Osteoblast (primary cell): Measurements from ENCODE around the gene OSCP1. TPM values are rescaled to one million over a fixed set of nuclear protein-coding genes. Genes with fewer than 3 reads are reported as not detected.

Experiments used
- DNase-seq: peaks from one replicate; pipeline ENCODE4 v3.0.0; 2011; ENCODE audit warnings: low spot score, mixed read lengths; ENCODE audit not compliant: insufficient read length; ENCODE audit errors: missing footprints
- H2AFZ ChIP-seq: 2 replicates; pipeline ENCODE4 v1.6.0; 2011; ENCODE audit warnings: mild to moderate bottlenecking, low read length
- H3K27ac ChIP-seq: 2 replicates; pipeline ENCODE4 v1.5.1; 2011; ENCODE audit warnings: mild to moderate bottlenecking, low read depth, low read length, moderate library complexity
- H3K27me3 ChIP-seq: 2 replicates; pipeline ENCODE4 v1.6.0; 2012; ENCODE audit warnings: mild to moderate bottlenecking, control low read depth, inconsistent platforms, low read length, moderate library complexity; ENCODE audit not compliant: insufficient read depth
- H3K36me3 ChIP-seq: 2 replicates; pipeline ENCODE4 v1.5.1; 2011; ENCODE audit warnings: mild to moderate bottlenecking, low read length, control low read depth, moderate library complexity; ENCODE audit not compliant: insufficient read depth
- H3K4me1 ChIP-seq: 2 replicates; pipeline ENCODE4 v1.5.1; 2011; ENCODE audit warnings: mild to moderate bottlenecking, low read length, control low read depth, moderate library complexity; ENCODE audit not compliant: insufficient read depth
- H3K4me2 ChIP-seq: 2 replicates; pipeline ENCODE4 v1.6.0; 2011; ENCODE audit warnings: mild to moderate bottlenecking, low read length; ENCODE audit not compliant: insufficient read depth
- H3K4me3 ChIP-seq: fragments of 200-600 bp; sonication (generic); 3 replicates; pipeline ENCODE4 v1.5.1; 2012; ENCODE audit warnings: mild to moderate bottlenecking, low read length, inconsistent platforms; ENCODE audit not compliant: insufficient read depth
- H3K79me2 ChIP-seq: 2 replicates; pipeline ENCODE4 v1.6.0; 2012; ENCODE audit warnings: mild to moderate bottlenecking, low read length, control low read depth, inconsistent platforms; ENCODE audit not compliant: insufficient read depth
- H3K9me3 ChIP-seq: 2 replicates; pipeline ENCODE4 v1.5.1; 2011; ENCODE audit warnings: low read depth, low read length, control low read depth
- H4K20me1 ChIP-seq: 2 replicates; pipeline ENCODE4 v1.6.0; 2012; ENCODE audit warnings: mild to moderate bottlenecking, low read length, control low read depth; ENCODE audit not compliant: insufficient read depth
- total RNA-seq: library from RNA; depleted of rRNA; stranded (reverse); fragments of >200 nt; gene quantifications from 2 replicates; pipeline ENCODE4 v1.2.3, GENCODE V29; 2012
- TF ChIP-seq, protein P1 (sequence below): IDR thresholded peaks from 2 replicates; pipeline ENCODE4 v1.5.1; 2011; ENCODE audit warnings: mild to moderate bottlenecking, low read depth, low read length, moderate library complexity; ENCODE audit errors: extremely low read depth

OSCP1 gene
- total RNA-seq, 1 donor, result 14.5 TPM

DNA sequence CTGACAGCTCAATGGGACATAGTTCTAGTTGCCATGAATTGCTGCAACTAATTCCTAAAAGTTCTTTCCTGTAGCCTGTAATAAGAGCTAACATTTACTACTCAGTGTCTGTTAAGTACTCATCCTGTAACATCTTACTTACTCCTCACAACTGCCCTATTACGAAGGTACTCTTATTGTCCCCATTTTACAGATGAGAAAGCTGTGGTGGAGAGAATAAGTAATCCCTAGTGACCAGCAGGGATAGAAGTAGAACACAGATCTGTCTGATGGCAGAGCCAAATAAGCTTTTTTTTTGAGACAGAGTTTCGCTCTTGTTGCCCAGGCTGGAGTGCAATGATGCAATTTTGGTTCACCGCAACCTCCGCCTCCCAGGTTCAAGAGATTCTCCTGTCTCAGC, 67.6 kb downstream of the OSCP1 start:
- H2AFZ ChIP-seq, result no peak overlapping the region
- H3K27me3 ChIP-seq, result no peaks in the 10 kb centered on the region
- TF ChIP-seq, protein P1, sequence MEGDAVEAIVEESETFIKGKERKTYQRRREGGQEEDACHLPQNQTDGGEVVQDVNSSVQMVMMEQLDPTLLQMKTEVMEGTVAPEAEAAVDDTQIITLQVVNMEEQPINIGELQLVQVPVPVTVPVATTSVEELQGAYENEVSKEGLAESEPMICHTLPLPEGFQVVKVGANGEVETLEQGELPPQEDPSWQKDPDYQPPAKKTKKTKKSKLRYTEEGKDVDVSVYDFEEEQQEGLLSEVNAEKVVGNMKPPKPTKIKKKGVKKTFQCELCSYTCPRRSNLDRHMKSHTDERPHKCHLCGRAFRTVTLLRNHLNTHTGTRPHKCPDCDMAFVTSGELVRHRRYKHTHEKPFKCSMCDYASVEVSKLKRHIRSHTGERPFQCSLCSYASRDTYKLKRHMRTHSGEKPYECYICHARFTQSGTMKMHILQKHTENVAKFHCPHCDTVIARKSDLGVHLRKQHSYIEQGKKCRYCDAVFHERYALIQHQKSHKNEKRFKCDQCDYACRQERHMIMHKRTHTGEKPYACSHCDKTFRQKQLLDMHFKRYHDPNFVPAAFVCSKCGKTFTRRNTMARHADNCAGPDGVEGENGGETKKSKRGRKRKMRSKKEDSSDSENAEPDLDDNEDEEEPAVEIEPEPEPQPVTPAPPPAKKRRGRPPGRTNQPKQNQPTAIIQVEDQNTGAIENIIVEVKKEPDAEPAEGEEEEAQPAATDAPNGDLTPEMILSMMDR, result no peak
- H3K36me3 ChIP-seq, result peaks cover 13% of the 10 kb centered on the region
- no peak overlapping the region for H3K4me3 ChIP-seq
- H3K4me1 ChIP-seq, result peaks cover 25% of the 10 kb centered on the region
- H3K9me3 ChIP-seq, result no peaks in the 10 kb centered on the region
- no peak for DNase-seq
- no peak overlapping the region for H3K4me2 ChIP-seq
- H3K79me2 ChIP-seq, result peaks cover 77% of the 10 kb centered on the region
- H4K20me1 ChIP-seq, result peaks cover 54% of the 10 kb centered on the region
- H3K27ac ChIP-seq, result no peak overlapping the region

DNA sequence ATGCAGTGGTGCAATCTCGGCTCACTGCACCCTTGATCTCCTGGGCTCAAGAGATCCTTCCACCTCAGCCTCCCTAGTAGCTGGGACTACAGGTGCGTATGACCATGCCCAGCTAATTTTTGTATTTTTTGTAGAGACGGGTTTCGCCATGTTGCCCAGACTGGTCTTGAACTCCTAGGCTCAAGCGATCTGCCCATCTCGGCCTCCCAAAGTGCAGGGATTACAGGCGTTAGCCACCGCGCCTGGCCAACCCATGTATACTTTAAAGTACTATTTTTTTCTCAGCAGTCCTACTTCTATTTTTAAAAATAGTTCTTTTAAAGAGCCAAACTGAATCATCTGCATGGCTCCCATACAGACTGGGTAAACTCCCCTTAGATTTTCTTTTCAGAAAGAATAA, 68.0 kb downstream of the OSCP1 start:
- peaks cover 80% of the 10 kb centered on the region for H3K79me2 ChIP-seq
- no peak overlapping the region for H3K4me2 ChIP-seq
- no peak overlapping the region for H3K4me3 ChIP-seq
- peaks cover 20% of the 10 kb centered on the region for H3K4me1 ChIP-seq
- no peaks in the 10 kb centered on the region for H3K27me3 ChIP-seq
- TF ChIP-seq, protein P1, result no peak
- H2AFZ ChIP-seq, result no peak overlapping the region
- H3K9me3 ChIP-seq, result no peaks in the 10 kb centered on the region
- DNase-seq, result no peak
- peaks cover 54% of the 10 kb centered on the region for H4K20me1 ChIP-seq
- H3K36me3 ChIP-seq, result peaks cover 13% of the 10 kb centered on the region
- H3K27ac ChIP-seq, result no peak overlapping the region

DNA sequence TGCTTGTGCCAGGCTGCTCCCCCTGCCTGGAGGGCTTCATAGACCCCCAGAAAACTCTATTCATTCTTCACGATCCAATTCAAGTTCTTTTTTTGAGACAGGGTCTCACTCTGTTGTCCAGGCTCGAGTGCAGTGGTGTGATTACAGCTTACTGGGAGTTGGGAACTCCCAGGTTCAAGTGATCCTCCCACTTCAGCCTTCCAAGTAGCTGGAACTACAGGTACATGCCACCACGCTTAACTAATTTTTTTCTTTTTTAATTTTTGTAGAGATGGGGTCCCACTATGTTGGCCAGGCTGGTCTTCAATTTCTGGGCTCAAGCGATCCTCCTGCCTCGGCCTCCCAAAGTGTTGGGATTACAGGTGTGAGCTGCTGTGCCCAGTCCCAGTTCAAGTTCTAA, 68.8 kb downstream of the OSCP1 start:
- Histone ChIP-seq H3K27ac (no peak overlapping the region), H3K36me3 (peaks cover 13% of the 10 kb centered on the region), H3K4me1 (peaks cover 14% of the 10 kb centered on the region), H3K27me3 (no peaks in the 10 kb centered on the region), H4K20me1 (peaks cover 54% of the 10 kb centered on the region), H3K4me3 (no peak overlapping the region), H3K9me3 (no peaks in the 10 kb centered on the region), H2AFZ (no peak overlapping the region), H3K79me2 (peaks cover 85% of the 10 kb centered on the region), H3K4me2 (no peak overlapping the region)
- DNase-seq, result no peak
- TF ChIP-seq, protein P1, result no peak

DNA sequence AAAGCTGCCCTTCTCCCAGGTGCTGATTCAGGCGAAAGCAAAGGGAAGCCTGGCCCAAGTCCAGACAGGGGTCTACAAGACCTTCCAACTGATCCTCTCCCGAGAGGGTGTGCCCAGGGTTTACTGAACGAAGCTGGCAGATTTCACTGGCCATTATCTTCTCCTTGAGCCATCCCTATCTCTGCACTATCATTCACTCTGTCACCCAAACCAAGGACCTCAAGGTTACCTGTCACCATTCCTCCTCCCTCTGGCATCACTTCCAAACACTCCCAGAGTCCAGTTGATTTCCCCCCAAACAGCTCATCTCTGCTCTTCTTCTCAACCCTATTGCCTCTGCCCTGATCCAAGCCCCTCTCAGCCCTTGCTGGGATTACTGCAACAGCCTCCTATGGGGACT, 69.5 kb downstream of the OSCP1 start:
- H3K4me3 ChIP-seq, result no peak overlapping the region
- no peak overlapping the region for H3K4me2 ChIP-seq

More for the DNA sequence above, 69.5 kb downstream of the OSCP1 start:
- H4K20me1 ChIP-seq, result peaks cover 57% of the 10 kb centered on the region
- no peak for DNase-seq
- no peak overlapping the region for H2AFZ ChIP-seq
- peaks cover 11% of the 10 kb centered on the region for H3K4me1 ChIP-seq
- peaks cover 91% of the 10 kb centered on the region for H3K79me2 ChIP-seq
- no peaks in the 10 kb centered on the region for H3K9me3 ChIP-seq
- peaks cover 13% of the 10 kb centered on the region for H3K36me3 ChIP-seq
- H3K27ac ChIP-seq, result no peak overlapping the region
- no peaks in the 10 kb centered on the region for H3K27me3 ChIP-seq
- TF ChIP-seq, protein P1, result no peak
